PC-3 (cell line): Measurements from ENCODE around the gene TMEM184B.

Experiments
- EZH2 ChIP-seq: fragments of 300-600 bp; sonication (generic); IDR thresholded peaks from one replicate; pipeline ENCODE4 v1.6.1; 2017; ENCODE audit warnings: antibody characterized with exemption, mild to moderate bottlenecking, low read length; ENCODE audit not compliant: unreplicated experiment
- EZH2phosphoT487 ChIP-seq: fragments of 300-600 bp; sonication (generic); IDR thresholded peaks from 2 replicates; pipeline ENCODE4 v1.6.1; 2018; ENCODE audit warnings: mild to moderate bottlenecking, antibody characterized with exemption, low read length, borderline replicate concordance
- TF ChIP-seq, protein P1 (sequence below): fragments of 300-600 bp; sonication (generic); conservative IDR thresholded peaks from 2 replicates; pipeline ENCODE4 v1.5.1; 2017; ENCODE audit warnings: antibody characterized with exemption, low read depth, mild to moderate bottlenecking, low read length

DNA sequence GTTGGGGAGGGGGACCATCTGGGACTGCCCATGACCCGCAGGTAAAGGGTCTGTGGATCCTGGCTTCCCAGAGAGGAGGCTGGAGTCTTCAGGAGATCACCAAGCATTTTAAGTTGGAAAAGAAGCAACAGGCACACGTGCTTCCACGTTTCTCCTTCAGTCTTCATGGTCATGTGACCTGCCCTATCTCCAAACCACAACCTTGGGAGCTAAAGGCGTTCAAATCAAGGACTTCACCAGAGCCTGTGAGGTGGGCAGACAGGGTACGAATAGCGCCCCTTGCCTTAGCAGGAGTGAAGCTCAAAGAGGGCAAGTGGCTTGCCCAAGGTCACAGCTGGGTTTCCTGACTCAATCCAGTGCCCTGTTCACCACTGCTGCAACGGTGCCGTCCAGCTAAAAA, 6.7 kb downstream of the TMEM184B start:
- TF ChIP-seq, protein P1, sequence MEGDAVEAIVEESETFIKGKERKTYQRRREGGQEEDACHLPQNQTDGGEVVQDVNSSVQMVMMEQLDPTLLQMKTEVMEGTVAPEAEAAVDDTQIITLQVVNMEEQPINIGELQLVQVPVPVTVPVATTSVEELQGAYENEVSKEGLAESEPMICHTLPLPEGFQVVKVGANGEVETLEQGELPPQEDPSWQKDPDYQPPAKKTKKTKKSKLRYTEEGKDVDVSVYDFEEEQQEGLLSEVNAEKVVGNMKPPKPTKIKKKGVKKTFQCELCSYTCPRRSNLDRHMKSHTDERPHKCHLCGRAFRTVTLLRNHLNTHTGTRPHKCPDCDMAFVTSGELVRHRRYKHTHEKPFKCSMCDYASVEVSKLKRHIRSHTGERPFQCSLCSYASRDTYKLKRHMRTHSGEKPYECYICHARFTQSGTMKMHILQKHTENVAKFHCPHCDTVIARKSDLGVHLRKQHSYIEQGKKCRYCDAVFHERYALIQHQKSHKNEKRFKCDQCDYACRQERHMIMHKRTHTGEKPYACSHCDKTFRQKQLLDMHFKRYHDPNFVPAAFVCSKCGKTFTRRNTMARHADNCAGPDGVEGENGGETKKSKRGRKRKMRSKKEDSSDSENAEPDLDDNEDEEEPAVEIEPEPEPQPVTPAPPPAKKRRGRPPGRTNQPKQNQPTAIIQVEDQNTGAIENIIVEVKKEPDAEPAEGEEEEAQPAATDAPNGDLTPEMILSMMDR, result no peak
- TF ChIP-seq EZH2phosphoT487, result no peak
- TF ChIP-seq EZH2, result no peak
